Tibial nerve (tissue), 4 donors: ENCODE measurements around the gene MYL10. TPM values are rescaled to one million over a fixed set of nuclear protein-coding genes. Genes with fewer than 3 reads are reported as not detected.
"Not testable (repeated sequence)": the region's sequence is repeated elsewhere in the genome, so short reads cannot be mapped to it uniquely, and the experiment has no call there.

ENCODE experiments used
- DNase-seq, 2 donors: peaks; one replicate each; pipeline ENCODE4 v3.0.0-alpha.2; 2019; ENCODE audit warnings: low spot score in 2 of 2
- H3K27ac ChIP-seq, 4 donors: fragments of 200-600 bp; sonication (generic) in 3 of 4; one replicate each; pipeline ENCODE4 v1.5.1; 2017 to 2019; ENCODE audit warnings: mild to moderate bottlenecking in 1 of 4
- H3K27me3 ChIP-seq, 2 donors: fragments of 200-600 bp; sonication (generic) in 1 of 2; one replicate each; pipeline versions ENCODE4 v1.5.1 to v1.6.0; 2017 to 2019
- H3K36me3 ChIP-seq, 3 donors: fragments of 200-600 bp; sonication (generic); one replicate each; pipeline ENCODE4 v1.5.1; 2018 to 2019
- H3K4me1 ChIP-seq, 4 donors: fragments of 200-600 bp; sonication (generic) in 3 of 4; one replicate each; pipeline ENCODE4 v1.5.1; 2017 to 2019
- H3K4me3 ChIP-seq, 4 donors: fragments of 200-600 bp; sonication (generic) in 3 of 4; one replicate each; pipeline ENCODE4 v1.5.1; 2017 to 2019; ENCODE audit warnings: mild to moderate bottlenecking in 1 of 4, moderate library complexity in 1 of 4
- H3K9me3 ChIP-seq, 4 donors: fragments of 200-600 bp; sonication (generic) in 3 of 4; one replicate each; pipeline ENCODE4 v1.5.1; 2017 to 2019
- EP300 ChIP-seq, 2 donors: sonication (generic); formaldehyde crosslinking; IDR thresholded peaks; one replicate each; pipeline ENCODE4 v1.6.1; 2017; ENCODE audit warnings: antibody characterized with exemption in 2 of 2, mild to moderate bottlenecking in 1 of 2
- POLR2A ChIP-seq, 2 donors: fragments of 450-650 bp; IDR thresholded peaks; one replicate each; pipeline ENCODE4 v1.6.1; 2017; ENCODE audit warnings: antibody characterized with exemption in 2 of 2, mild to moderate bottlenecking in 2 of 2, moderate library complexity in 2 of 2
- WGBS, 2 donors: methylation state at CpG; one replicate each; pipeline ENCODE4 v1.1.5; 2018; 5-methylcytosine and 5-hydroxymethylcytosine counted together
- total RNA-seq, 4 donors: library from RNA; depleted of rRNA; stranded (reverse); fragments of >200 nt; gene quantifications; one replicate each; pipeline ENCODE4 v1.1.0, GENCODE V29; 2016
- TF ChIP-seq, protein P1 (sequence below), 5 experiments: fragments of 200-600 bp in 3 of 5; fragments of 450-650 bp in 2 of 5; sonication (generic) in 3 of 5; IDR thresholded peaks; one replicate each; pipeline ENCODE4 v1.5.1; 2016 to 2019; ENCODE audit warnings: antibody characterized with exemption in 5 of 5, mild to moderate bottlenecking in 3 of 5, moderate library complexity in 2 of 5

MYL10 gene
- total RNA-seq, 4 donors from 2014 or later, result not detected

DNA sequence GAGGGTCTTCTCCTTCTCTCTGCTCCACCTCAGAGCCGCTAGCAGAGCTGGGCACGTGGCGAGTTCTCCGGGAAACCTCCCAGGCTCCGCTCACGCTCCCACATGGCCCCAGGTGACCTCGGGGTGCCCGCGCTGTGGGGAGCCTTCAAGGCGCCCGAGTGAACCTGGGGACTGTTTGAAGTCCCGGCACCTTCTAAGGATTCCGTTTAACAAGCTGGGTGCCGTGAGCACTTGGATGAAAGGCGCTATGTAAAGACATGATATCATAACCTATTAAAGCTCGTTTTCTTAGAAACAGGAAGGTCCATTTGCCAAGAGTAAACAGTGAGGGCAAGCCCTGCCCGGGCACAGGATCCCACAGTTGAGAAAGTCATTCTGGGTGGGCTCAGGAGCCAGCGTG lies 15.8 kb upstream of the MYL10 start:
- Histone ChIP-seq H3K27me3 (no peaks in the 10 kb centered on the region), H3K36me3 (no peaks in the 10 kb centered on the region), H3K4me1 (no peaks in the 10 kb centered on the region), H3K27ac (no peak overlapping the region), H3K9me3 (no peaks in the 10 kb centered on the region), H3K4me3 (no peak overlapping the region)
- no peak for DNase-seq
- WGBS, 2 donors, result 31 to 32% methylated on average over 18 of the region's 18 CpGs
- TF ChIP-seq, protein P1, sequence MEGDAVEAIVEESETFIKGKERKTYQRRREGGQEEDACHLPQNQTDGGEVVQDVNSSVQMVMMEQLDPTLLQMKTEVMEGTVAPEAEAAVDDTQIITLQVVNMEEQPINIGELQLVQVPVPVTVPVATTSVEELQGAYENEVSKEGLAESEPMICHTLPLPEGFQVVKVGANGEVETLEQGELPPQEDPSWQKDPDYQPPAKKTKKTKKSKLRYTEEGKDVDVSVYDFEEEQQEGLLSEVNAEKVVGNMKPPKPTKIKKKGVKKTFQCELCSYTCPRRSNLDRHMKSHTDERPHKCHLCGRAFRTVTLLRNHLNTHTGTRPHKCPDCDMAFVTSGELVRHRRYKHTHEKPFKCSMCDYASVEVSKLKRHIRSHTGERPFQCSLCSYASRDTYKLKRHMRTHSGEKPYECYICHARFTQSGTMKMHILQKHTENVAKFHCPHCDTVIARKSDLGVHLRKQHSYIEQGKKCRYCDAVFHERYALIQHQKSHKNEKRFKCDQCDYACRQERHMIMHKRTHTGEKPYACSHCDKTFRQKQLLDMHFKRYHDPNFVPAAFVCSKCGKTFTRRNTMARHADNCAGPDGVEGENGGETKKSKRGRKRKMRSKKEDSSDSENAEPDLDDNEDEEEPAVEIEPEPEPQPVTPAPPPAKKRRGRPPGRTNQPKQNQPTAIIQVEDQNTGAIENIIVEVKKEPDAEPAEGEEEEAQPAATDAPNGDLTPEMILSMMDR (IDR thresholded peaks at IDR 0.05), result no peak
- TF ChIP-seq EP300 (IDR thresholded peaks at IDR 0.05) (no peak), POLR2A (IDR thresholded peaks at IDR 0.05) (no peak)

DNA sequence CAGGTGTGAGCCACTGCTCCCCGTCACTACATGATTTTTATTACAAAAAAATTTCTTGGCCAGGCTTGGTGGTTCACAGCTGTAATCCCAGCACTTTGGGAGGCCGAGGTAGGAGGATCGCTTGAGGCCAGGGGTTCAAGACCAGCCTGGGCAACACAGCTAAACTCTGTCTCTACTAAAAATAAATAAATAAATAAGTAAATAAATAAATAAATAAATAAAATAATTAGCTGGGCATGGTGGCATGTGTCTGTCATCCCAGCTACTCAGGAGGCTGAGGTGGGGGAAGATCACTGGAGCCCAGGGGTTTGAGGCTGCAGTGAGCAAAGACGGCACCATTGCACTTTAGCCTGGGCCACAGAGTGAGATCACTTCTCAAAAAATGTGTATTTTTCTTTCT lies 10.0 kb upstream of the MYL10 start:
- not testable (repeated sequence) for H3K4me1 ChIP-seq, H3K36me3 ChIP-seq, H3K27ac ChIP-seq, H3K4me3 ChIP-seq, H3K27me3 ChIP-seq, DNase-seq, H3K9me3 ChIP-seq
- WGBS, 2 donors, result 90% methylated on average over 4 of the region's 4 CpGs

DNA sequence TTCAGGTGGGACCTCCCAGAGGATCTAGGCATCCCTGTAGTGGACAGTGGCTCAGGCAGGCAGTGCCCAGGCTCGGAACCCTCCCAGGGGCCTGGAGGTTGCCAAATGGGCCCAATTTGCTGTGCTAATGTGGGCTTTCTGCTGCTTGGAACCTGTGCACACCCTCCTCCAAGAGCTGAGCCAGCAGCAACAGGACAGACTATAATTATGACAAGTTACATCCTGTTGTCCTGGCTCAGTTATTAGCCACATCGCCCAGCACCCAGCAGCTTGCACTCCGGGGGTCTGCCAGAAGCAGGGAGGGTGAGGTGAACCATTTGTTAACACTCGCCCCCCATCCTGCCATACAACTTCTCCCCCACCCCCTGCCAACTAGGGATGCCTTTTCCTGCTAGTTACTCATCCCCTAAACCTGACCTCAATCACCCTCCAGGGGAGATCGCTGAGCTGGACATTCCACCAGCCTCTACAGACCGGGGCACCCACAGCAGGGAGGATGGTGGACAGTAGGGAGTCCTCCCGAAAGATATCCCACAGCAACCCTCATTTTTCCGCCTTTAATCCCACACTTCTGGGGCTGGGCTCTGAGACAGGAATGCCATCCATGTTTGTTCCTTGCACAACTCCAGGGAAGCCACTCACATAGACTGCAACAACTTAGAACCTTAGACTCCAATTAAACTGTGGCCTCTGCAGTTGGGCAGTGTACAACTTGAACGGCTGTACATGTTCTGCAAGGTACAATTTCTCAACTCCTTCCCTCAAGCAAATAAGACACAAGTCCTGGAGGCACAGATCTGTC lies 7.9 kb upstream of the MYL10 start:
- 75 to 79% methylated on average over 9 of the region's 9 CpGs for WGBS, 2 donors
- no peak overlapping the region for H3K27ac ChIP-seq

DNA sequence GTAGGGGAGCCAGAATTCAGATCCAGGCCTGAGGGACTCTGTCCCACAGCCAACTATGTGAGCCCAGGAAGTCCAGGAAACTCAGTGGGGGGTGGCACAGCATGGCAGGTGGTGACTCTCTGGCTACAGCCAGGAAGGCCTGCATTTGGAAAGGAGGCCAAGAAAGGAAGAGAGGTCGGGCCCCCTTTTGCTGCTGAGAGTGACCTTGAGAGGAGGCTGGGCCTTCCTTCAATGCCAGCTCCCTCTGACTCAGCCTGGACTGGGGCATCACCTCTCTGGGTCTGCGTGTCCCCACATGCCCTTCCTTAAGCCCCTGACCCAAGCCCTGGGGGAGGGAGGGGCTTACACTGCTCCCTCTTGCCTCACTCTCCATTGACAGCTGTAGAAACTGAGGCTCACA lies 6.4 kb upstream of the MYL10 start:
- DNase-seq, result no peak
- H3K36me3 ChIP-seq, result no peaks in the 10 kb centered on the region
- no peak overlapping the region for H3K4me3 ChIP-seq
- WGBS, 2 donors, result 61 to 83% methylated on average over 2 of the region's 2 CpGs
- no peak for TF ChIP-seq EP300 (IDR thresholded peaks at IDR 0.05)
- TF ChIP-seq, protein P1 (IDR thresholded peaks at IDR 0.05), result no peak
- TF ChIP-seq POLR2A (IDR thresholded peaks at IDR 0.05), result no peak
- no peak overlapping the region for H3K27ac ChIP-seq
- H3K27me3 ChIP-seq, result peaks cover 0 to 3% of the 10 kb centered on the region in 2 donors
- peaks cover 0 to 18% (median 0%) of the 10 kb centered on the region in 4 donors for H3K4me1 ChIP-seq
- H3K9me3 ChIP-seq, result peaks cover 0 to 9% (median 0%) of the 10 kb centered on the region in 4 donors

More for the DNA sequence above, 7.9 kb upstream of the MYL10 start:
- Histone ChIP-seq H3K36me3 (no peaks in the 10 kb centered on the region), H3K9me3 (peaks cover 0 to 9% (median 0%) of the 10 kb centered on the region in 4 donors), H3K27me3 (peaks cover 0 to 3% of the 10 kb centered on the region in 2 donors), H3K4me3 (no peak overlapping the region), H3K4me1 (peaks cover 0 to 3% (median 0%) of the 10 kb centered on the region in 4 donors)
- TF ChIP-seq, protein P1 (IDR thresholded peaks at IDR 0.05), result no peak
- no peak for TF ChIP-seq EP300 (IDR thresholded peaks at IDR 0.05)
- TF ChIP-seq POLR2A (IDR thresholded peaks at IDR 0.05), result no peak
- no peak for DNase-seq

DNA sequence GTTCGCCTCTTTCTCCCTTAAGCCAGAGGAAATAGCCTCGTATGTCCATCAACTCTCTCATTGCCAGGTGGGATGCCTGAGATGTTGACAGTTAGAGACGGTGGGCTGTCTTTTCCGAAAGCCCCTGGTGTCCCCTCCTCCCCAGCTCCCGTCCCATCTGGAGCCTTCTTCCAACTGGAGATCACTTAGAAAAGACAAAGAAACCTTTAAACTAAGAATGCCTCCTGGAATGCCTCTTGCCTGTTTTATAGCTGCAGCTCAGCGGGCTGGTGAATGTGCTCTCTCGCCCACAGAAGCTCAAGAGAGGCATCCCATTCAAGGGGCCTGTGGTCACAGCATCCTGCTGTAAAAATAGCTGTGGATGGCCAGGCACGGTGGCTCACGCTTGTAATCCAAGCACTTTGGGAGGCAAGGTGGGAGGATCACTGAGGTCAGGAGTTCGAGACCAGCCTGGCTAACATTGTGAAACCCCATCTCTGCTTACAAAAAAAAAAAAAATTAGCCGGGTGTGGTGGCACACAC lies 5.2 kb upstream of the MYL10 start:
- Histone ChIP-seq H3K4me1 (peaks cover 0 to 18% (median 0%) of the 10 kb centered on the region in 4 donors), H3K27me3 (peaks cover 0 to 3% of the 10 kb centered on the region in 2 donors), H3K9me3 (peaks cover 0 to 9% (median 0%) of the 10 kb centered on the region in 4 donors), H3K4me3 (no peak overlapping the region), H3K36me3 (no peaks in the 10 kb centered on the region), H3K27ac (no peak overlapping the region)
- TF ChIP-seq POLR2A (IDR thresholded peaks at IDR 0.05), result no peak
- TF ChIP-seq, protein P1 (IDR thresholded peaks at IDR 0.05), result no peak
- no peak for TF ChIP-seq EP300 (IDR thresholded peaks at IDR 0.05)
- no peak for DNase-seq
- WGBS, 2 donors, result 67 to 83% methylated on average over 11 of the region's 11 CpGs
